Stimulated activated naive CD8-positive, alpha-beta T cell treated with anti-CD3 and anti-CD28 coated beads, Interleukin-15, amount 100 ng/mL, for 72 hours (primary cell): Measurements from ENCODE around the gene TSPAN13.

Experiments
- ATAC-seq: fragments of 150-1000 bp; cut with Tn5 transposase; 2 replicates; pipeline ENCODE4 v1.10.0; 2021; ENCODE audit warnings: mild to moderate bottlenecking, moderate library complexity
- DNase-seq, 2 donors: peaks; one replicate each; pipeline ENCODE4 v3.0.0; 2021 to 2022
- H3K27ac Mint-ChIP-seq, 2 donors: one replicate each; pipeline ENCODE4 v1.8.0; 2022; ENCODE audit warnings: mild to moderate bottlenecking in 2 of 2, mixed read lengths in 2 of 2, moderate library complexity in 2 of 2
- H3K27me3 Mint-ChIP-seq: one replicate; pipeline ENCODE4 v1.8.0; 2022; ENCODE audit warnings: mixed read lengths
- H3K4me1 Mint-ChIP-seq: one replicate; pipeline ENCODE4 v1.8.0; 2022; ENCODE audit warnings: mild to moderate bottlenecking, mixed read lengths
- H3K4me3 Mint-ChIP-seq, 2 donors: one replicate each; pipeline ENCODE4 v1.8.0; 2022; ENCODE audit warnings: mild to moderate bottlenecking in 2 of 2, mixed read lengths in 2 of 2, moderate library complexity in 1 of 2
- H3K9me3 Mint-ChIP-seq, 2 donors: one replicate each; pipeline ENCODE4 v1.8.0; 2022; ENCODE audit warnings: mixed read lengths in 2 of 2

The TSPAN13 gene

DNA sequence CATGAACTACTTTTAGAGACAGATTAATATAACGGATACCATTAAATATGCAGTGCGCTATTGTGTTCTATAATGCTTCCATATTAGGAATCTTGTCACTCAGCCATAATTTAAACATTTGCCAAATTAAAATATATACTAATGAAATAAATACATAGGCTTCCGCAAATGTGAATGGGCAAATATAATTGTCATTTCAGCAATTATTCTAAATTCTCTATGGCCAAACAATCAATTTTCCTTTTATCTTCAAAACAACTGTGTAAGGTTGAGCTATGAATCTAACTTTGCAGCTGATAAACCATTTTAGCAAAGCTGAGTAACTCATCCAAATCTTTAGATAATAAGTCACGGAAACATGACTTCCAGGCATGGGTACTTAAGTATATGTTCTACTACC lies 20.7 kb upstream of the TSPAN13 start:
- ATAC-seq (no peak), DNase-seq (no peak)
- no peak overlapping the region for H3K4me3 Mint-ChIP-seq
- H3K27ac Mint-ChIP-seq: no peak overlapping the region
- no peaks in the 10 kb centered on the region for H3K27me3 Mint-ChIP-seq
- H3K9me3 Mint-ChIP-seq: no peaks in the 10 kb centered on the region
- no peaks in the 10 kb centered on the region for H3K4me1 Mint-ChIP-seq

DNA sequence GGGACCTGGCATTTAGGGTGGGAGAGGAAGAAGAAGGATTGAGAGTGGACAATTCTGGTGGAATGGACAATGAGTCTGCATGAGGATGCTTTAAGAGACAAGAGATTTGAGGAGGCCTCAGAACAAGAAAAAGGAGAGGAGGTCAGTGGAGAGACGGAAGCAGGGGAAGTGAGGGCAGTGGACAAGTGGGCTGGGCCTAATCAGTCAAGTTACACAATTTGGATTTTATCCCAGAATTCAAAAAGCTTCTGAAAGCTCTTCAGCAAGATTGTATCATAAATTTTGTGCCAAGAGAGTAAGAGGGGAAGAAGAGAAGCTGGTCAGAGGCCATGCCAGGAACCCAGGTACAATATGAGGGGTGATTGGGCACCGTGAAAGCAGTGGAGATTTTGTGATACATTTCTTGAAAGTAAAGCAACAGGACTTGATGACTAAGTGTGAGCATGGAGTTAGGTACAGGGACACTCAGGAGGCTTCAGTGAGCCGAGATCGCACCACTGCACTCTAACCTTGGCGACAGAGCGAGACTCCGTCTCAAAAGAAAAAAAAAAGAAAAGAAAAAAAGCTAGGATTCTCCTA lies 19.3 kb upstream of the TSPAN13 start:
- no peaks in the 10 kb centered on the region for H3K9me3 Mint-ChIP-seq
- H3K27me3 Mint-ChIP-seq: no peaks in the 10 kb centered on the region
- H3K27ac Mint-ChIP-seq: no peak overlapping the region
- ATAC-seq: no peak
- H3K4me3 Mint-ChIP-seq: no peak overlapping the region
- no peaks in the 10 kb centered on the region for H3K4me1 Mint-ChIP-seq
- no peak for DNase-seq

DNA sequence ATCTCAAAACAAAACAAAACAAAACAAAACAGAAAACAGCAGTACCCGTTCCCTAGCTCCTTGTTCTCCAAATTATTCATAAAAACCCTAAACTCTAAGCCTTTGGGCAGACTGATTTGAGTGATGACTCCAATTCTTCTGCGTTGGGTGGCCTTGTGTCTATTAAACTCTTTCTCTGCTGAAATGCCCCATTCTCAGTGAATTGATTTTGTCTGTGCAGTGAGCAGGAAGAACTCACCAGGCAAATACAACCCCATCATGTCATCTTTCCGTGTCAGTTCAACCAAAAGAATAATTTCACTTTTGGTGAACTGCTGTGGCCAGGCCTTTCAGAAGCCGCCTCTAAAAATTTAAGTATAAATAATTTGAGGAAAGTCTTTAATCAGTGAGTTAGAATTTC lies 18.5 kb upstream of the TSPAN13 start:
- no peaks in the 10 kb centered on the region for H3K4me1 Mint-ChIP-seq
- no peak overlapping the region for H3K4me3 Mint-ChIP-seq
- DNase-seq: no peak
- H3K27ac Mint-ChIP-seq: no peak overlapping the region
- no peaks in the 10 kb centered on the region for H3K9me3 Mint-ChIP-seq
- no peak for ATAC-seq
- no peaks in the 10 kb centered on the region for H3K27me3 Mint-ChIP-seq

DNA sequence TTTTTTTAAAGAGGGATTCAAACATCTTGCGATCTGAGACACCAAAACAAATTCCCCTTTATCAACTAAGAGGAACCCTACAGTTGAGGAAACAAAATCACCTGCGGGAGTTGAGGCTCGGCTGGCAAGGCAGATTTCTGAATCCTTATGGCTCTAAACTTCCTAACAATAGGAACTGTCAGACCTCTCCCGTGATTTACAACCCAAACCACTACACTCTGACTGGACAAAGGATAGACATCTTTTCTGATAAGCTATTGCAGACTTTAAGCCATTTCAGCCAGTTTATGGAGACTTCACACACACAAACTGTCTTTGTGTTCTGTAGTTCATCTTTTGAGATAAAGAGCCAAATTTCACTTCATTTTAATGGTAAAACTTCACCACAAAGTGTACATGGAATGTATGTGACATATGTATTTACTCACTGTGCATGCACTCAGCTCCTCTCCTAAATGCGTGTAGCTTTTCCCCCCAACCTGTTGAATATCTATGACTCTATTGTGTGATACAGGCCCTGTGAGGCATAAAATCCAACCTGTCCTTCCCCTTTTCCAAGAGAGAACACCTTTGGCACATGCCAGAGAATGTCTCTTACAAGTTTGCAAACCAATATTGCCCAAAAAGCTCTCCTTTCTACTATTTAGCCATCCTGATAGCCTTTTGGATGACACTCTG lies 15.4 kb upstream of the TSPAN13 start:
- ATAC-seq: no peak
- Mint-ChIP-seq H3K4me3 (no peak overlapping the region), H3K27ac (no peak overlapping the region), H3K27me3 (no peaks in the 10 kb centered on the region), H3K9me3 (no peaks in the 10 kb centered on the region), H3K4me1 (peaks cover 6% of the 10 kb centered on the region)
- no peak for DNase-seq

DNA sequence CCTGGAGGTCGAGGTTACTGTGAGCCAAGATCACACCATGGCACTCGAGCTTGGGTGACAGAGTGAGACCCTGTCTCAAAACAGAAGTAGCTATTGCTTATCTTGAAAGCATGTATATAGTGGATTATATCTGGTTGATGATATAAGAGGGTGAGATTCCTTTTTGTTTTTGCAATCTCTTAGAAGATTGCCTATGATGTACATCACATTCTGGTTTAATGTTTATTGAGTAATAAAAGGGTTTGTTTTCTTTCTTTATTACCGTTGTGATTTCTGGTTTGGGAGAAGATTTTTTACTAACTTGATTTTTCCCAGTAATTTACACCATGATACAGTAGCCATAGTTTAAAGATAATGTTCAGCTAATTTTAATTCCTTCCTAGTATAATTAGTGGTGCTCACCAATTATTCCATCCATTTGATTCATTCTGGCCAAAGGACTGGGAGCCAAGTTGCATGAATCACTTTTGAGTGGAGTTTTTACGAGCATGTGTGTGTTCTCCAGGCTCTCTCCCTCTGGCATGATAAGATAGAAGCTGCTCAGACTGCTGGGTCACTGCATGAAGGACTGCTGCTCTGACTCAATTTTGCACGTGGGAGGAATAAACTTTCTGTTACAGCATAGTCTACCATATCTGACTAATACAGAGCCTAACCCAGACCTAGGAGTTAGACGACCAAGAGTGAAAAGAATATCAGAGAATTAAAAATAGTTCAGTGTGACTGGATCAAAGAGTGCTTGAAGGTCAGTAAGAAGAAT lies 13.5 kb upstream of the TSPAN13 start:
- Mint-ChIP-seq H3K4me3 (no peak overlapping the region), H3K27me3 (no peaks in the 10 kb centered on the region), H3K4me1 (peaks cover 6% of the 10 kb centered on the region), H3K9me3 (no peaks in the 10 kb centered on the region), H3K27ac (no peak overlapping the region)
- DNase-seq (no peak), ATAC-seq (peak; percentile 48)

DNA sequence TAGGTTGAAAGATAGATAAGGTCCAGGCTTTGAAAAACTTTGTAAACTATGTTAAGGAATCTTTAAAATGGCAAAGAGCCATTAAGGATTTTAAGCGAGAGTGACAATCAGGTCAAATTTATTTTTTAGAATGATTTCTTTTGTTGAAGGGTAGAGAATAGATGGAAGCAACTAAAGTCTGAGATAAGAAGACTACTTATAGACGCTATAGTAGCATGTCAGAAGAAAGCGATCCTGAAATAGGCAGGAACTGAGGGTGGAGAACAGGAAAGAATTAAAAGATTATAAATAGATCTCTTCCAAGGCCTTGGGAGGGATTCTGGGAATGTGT lies 13.0 kb upstream of the TSPAN13 start:
- Mint-ChIP-seq H3K27ac (no peak overlapping the region), H3K27me3 (no peaks in the 10 kb centered on the region), H3K4me1 (peaks cover 6% of the 10 kb centered on the region), H3K4me3 (no peak overlapping the region), H3K9me3 (no peaks in the 10 kb centered on the region)
- no peak for ATAC-seq
- DNase-seq: no peak

DNA sequence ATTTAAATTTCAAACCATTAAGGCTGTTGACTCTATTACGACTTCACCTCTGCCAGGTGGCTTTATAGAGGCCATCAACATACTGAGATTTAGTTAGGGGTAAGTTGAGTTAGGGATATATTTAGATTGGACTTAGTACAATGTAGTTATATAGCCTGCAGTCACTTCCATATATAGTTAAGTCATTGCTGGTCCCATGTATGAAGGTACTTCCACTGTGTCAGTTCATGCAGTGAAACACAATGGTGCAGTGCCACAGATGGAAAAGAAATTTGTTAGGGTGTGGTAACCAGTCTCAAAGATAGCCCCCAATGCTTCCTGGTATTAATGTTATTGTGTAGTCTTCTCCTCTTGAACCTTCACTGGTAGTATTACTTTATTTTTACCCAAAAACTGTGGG lies 12.6 kb upstream of the TSPAN13 start:
- peaks cover 6% of the 10 kb centered on the region for H3K4me1 Mint-ChIP-seq
- H3K4me3 Mint-ChIP-seq: no peak overlapping the region
- no peaks in the 10 kb centered on the region for H3K27me3 Mint-ChIP-seq
- DNase-seq (no peak), ATAC-seq (no peak)
- H3K27ac Mint-ChIP-seq: no peak overlapping the region
- H3K9me3 Mint-ChIP-seq: no peaks in the 10 kb centered on the region

DNA sequence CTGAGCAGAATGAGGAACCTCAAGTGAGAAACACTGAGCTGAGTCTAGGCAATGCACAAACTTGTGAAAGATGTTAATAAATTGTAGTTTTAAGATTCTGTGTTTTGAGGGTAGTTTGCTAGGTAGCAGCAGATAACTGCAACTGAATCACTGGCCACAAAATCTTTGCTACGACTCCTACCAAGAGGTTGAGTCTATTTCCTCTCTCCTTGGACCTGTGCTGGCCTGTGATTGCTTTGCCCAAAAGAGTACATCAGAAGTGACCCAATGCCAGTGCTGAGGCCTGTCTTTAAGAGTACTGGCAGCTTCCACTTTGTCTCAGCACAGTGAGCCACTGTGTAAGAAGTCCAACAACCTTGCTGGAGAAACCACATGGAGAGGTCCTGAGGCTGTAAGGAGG lies 11.9 kb upstream of the TSPAN13 start:
- no peak for ATAC-seq
- peak overlapping the region in 1 of 2 donors; percentile 79 for H3K27ac Mint-ChIP-seq

DNA sequence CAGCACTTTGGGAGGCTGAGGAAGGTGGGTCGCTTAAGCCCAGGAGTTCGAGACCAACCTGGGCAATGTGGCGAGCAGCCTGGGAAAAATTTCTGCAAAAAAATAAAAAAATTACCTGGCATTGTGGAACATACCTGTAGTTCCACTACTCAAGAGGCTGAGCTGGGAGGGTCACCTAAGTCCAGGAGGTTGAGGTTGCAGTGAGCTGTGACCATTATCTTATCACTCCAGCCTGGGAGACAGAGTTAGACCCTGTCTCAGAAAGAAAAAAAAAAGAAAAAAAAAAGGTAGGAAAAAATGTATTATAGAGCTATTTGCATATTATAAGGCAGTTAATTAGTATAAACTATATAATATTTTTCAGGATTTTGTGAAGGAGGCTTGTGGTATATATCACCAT lies 11.0 kb upstream of the TSPAN13 start:
- peaks cover 6% of the 10 kb centered on the region for H3K4me1 Mint-ChIP-seq
- ATAC-seq (no peak), DNase-seq (no peak)
- no peaks in the 10 kb centered on the region for H3K27me3 Mint-ChIP-seq
- no peak overlapping the region for H3K27ac Mint-ChIP-seq
- no peak overlapping the region for H3K4me3 Mint-ChIP-seq
- no peaks in the 10 kb centered on the region for H3K9me3 Mint-ChIP-seq

More for the DNA sequence above, 11.9 kb upstream of the TSPAN13 start:
- DNase-seq: no peak
- no peak overlapping the region for H3K4me3 Mint-ChIP-seq
- H3K27me3 Mint-ChIP-seq: no peaks in the 10 kb centered on the region
- peaks cover 6% of the 10 kb centered on the region for H3K4me1 Mint-ChIP-seq
- no peaks in the 10 kb centered on the region for H3K9me3 Mint-ChIP-seq

DNA sequence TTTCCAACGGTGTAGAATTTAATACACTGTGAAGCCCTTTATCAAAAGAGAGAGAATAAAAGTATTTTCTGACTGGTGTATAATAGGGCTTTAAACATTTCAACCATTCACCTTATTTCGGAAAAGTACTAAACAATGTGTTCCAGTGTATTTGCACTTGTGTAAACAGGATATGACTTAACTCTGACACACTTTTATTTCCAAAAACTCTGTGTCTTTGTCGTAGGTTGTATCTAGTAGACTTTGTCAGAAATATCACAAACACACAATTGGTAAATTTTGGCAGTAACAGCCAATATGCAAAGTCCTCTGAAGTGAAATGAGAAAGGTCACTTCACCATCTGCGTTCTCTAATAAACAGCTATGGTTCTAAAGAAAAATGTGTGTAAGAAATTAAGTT lies 10.3 kb upstream of the TSPAN13 start:
- Mint-ChIP-seq H3K27ac (no peak overlapping the region), H3K4me1 (peaks cover 6% of the 10 kb centered on the region), H3K4me3 (no peak overlapping the region), H3K9me3 (no peaks in the 10 kb centered on the region), H3K27me3 (no peaks in the 10 kb centered on the region)
- ATAC-seq (no peak), DNase-seq (no peak)

DNA sequence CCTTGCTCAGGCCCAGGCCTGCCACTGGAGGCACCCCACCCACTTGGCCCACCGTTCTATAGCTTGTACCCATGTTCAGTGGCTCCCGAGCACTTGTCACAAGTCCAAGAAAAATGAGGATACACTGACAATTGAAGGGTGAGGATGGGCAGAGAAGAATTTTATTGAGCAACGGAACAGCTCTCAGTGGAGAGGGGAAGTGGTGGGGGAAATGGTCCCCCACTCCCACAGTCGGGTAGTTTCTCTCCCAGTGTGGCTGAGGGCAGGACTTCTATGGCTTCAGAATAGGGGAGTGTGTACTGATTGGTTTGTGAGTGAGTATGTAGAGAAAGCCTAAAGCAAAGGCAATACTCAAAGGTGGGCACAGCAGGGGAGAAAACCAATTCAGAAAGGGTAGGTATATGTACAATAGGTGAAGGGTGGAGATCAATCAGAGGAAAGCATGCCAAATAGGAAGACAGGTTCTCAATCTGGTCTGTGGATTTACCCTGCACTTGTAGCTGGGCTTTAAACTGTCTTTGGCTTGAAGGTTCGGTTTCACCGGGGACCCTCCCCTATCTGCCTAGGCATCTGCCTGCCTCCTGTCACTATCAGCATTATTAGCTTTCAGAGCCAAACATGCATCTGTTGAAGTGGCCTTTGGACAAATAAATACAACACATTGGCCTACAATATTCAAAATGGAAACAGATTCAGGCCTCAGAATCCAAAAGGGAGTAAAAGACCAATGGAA lies 8.9 kb upstream of the TSPAN13 start:
- Mint-ChIP-seq H3K4me1 (peaks cover 6% of the 10 kb centered on the region), H3K9me3 (no peaks in the 10 kb centered on the region), H3K27me3 (no peaks in the 10 kb centered on the region), H3K4me3 (no peak overlapping the region), H3K27ac (no peak overlapping the region)
- DNase-seq (no peak), ATAC-seq (no peak)

DNA sequence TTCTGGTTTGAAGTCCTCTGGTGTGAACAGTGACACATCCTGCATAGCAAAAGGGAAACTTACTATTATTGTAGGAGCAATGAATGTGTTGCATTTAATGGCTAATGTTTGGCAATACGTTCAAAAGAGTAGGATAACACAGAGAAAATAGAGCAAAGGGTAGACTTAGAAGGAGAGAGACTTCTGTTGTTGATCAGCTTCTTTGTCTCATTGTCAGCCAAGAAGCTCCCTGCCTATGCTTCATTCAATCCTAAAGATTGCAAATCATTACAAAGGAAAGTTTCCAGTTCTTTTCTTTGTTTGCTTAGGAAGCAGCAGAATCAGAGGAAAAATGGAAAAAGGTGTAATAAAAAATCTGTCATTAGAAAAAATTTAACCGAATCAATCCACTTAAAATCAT lies 7.9 kb upstream of the TSPAN13 start:
- Mint-ChIP-seq H3K27me3 (no peaks in the 10 kb centered on the region), H3K27ac (no peak overlapping the region), H3K4me1 (peaks cover under 1% of the 10 kb centered on the region), H3K4me3 (no peak overlapping the region), H3K9me3 (no peaks in the 10 kb centered on the region)
- DNase-seq (no peak), ATAC-seq (no peak)

DNA sequence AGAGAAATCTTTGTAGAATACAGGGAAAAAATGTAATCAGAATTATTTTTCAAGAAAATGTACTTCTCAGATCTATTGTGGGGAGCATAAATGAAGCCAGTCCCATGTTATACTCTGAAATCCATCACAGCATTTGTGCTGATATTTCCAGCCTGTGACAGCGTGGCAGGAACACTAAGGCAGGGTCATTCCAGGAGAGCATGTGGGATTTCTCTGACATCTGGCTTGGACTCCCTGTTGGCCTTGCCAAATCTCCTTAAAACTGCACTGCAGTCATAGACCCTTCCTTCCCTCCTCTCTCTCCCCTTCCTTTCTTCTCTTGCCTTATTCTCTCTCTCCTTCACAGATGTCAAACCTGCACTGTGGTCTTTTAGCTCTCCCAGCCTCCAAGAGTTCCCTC lies 6.5 kb upstream of the TSPAN13 start:
- no peaks in the 10 kb centered on the region for H3K9me3 Mint-ChIP-seq
- DNase-seq (no peak), ATAC-seq (no peak)
- H3K27me3 Mint-ChIP-seq: peaks cover 6% of the 10 kb centered on the region
- no peak overlapping the region for H3K4me3 Mint-ChIP-seq
- no peak overlapping the region for H3K27ac Mint-ChIP-seq
- no peaks in the 10 kb centered on the region for H3K4me1 Mint-ChIP-seq

DNA sequence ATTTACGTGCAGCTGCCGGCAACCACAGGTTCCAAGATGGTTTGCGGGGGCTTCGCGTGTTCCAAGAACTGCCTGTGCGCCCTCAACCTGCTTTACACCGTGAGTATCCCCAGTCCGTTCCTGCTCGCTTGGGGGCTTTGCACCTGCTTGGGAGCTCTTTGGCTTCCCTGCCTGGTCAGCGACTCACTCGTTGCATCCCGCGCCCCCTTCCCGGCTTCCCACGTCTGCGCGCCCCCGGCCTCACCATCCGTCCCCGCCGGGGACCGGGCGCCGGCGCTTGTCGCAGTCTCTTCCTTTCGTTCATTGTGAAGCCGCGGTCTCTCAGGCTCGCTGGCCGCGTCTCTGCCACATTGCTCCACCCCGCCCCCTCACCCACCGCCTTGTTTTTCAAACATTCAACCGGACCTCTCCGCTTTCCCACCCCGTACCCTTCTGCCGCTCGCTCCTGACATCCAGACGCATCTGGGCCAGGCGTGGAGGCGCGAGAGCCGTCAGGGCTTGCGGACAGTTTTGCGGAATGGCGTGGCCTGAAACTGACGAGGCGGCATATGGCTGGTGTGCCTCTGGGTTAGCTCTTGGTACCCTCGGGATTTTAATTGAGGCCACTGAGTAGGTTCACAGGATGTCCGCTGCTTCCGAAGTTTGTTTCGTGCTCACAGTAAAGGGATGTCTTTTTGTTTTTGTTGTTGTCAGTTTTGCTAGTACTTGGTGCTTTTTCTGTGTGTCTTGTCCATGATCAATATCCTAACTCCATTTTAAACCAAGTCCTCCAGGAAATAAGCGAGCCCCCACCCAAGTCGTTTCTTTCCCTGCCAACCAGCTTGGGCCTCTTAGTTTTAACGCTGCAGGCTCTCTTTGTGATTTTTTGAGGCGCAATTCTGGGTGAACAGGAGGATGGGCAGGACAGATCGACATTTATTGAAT lies 639 bp downstream of the TSPAN13 start:
- H3K4me3 Mint-ChIP-seq: peak overlapping the region; percentile 77 to 87
- H3K27me3 Mint-ChIP-seq: peaks cover 39% of the 10 kb centered on the region
- DNase-seq (peak; percentile 10 to 22), ATAC-seq (peak; percentile 60)
- no peaks in the 10 kb centered on the region for H3K9me3 Mint-ChIP-seq
- H3K27ac Mint-ChIP-seq: no peak overlapping the region
- H3K4me1 Mint-ChIP-seq: peaks cover 15% of the 10 kb centered on the region

DNA sequence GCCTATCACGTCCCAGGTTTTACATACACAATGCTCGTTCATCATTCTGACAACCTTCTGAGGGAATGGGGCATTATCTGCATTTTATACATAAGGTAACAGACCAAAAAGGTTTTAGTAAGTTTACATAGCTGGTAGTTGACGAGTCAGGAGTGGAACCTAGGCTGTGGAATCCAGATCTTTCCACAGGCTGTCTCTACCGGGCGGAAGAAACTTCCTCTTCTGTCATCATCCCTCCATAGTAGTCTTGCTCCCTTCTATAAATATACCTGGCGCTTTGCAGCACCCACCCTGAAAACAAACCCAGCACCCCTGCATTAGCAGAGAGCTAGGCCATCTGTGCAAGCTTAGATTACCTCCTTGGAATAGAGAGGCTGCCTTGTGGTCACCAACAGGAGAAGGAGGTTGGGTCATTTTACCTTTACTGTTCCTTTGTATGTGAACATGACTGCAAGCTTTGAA lies 1.3 kb downstream of the TSPAN13 start:
- ATAC-seq: no peak
- H3K4me1 Mint-ChIP-seq: peaks cover 15% of the 10 kb centered on the region
- peak overlapping the region; percentile 77 to 87 for H3K4me3 Mint-ChIP-seq
- no peak overlapping the region for H3K27ac Mint-ChIP-seq
- peaks cover 39% of the 10 kb centered on the region for H3K27me3 Mint-ChIP-seq
- H3K9me3 Mint-ChIP-seq: no peaks in the 10 kb centered on the region
- DNase-seq: no peak
